SU-DHL-6 (cell line): ENCODE results near the gene ANTXR2.

Experiments
- H2AFZ ChIP-seq: fragments of 200-600 bp; sonication (generic); 2 replicates; pipeline ENCODE4 v1.6.1; 2014; ENCODE audit warnings: low read depth, mild to moderate bottlenecking, moderate library complexity, mixed read lengths, antibody characterized with exemption, low read length; ENCODE audit not compliant: severe bottlenecking
- H3F3A ChIP-seq: fragments of 200-600 bp; shearing (Covaris generic); 2 replicates; pipeline ENCODE4 v1.6.0; 2016; ENCODE audit warnings: antibody characterized with exemption, mild to moderate bottlenecking; ENCODE audit not compliant: insufficient read depth
- H3K27ac ChIP-seq: fragments of 200-600 bp; sonication (generic); 2 replicates; pipeline ENCODE4 v1.5.1; 2016; ENCODE audit warnings: low read depth, mild to moderate bottlenecking, low read length, moderate library complexity, mixed read lengths
- H3K27me3 ChIP-seq: fragments of 200-600 bp; sonication (generic), shearing (Covaris generic); 2 replicates; pipeline ENCODE4 v1.6.0; 2014; ENCODE audit warnings: mild to moderate bottlenecking, low read length
- H3K36me3 ChIP-seq: fragments of 200-600 bp; sonication (generic); 2 replicates; pipeline ENCODE4 v1.6.1; 2014; ENCODE audit warnings: mild to moderate bottlenecking, low read length, mixed read lengths
- H3K4me2 ChIP-seq: fragments of 300-600, 200-600 bp; shearing (Covaris generic), sonication (generic); 2 replicates; pipeline ENCODE4 v1.6.0; 2014; ENCODE audit warnings: low read length, low read depth, mild to moderate bottlenecking; ENCODE audit not compliant: poor library complexity, severe bottlenecking
- H3K4me3 ChIP-seq: fragments of 200-600 bp; sonication (generic); 2 replicates; pipeline ENCODE4 v1.5.1; 2014; ENCODE audit warnings: antibody characterized with exemption, low read length, mild to moderate bottlenecking, mixed read lengths; ENCODE audit not compliant: insufficient read depth, poor library complexity, severe bottlenecking
- H3K79me2 ChIP-seq: fragments of 200-600 bp; sonication (generic); 2 replicates; pipeline ENCODE4 v1.6.1; 2014; ENCODE audit warnings: mild to moderate bottlenecking, low read length, moderate library complexity; ENCODE audit not compliant: insufficient read depth
- H3K9ac ChIP-seq: fragments of 200-600 bp; sonication (generic); 2 replicates; pipeline ENCODE4 v1.7.0; 2014; ENCODE audit warnings: mild to moderate bottlenecking, low read length
- H3K9me2 ChIP-seq: fragments of 200-600 bp; sonication (generic); replicated peaks from 2 replicates; pipeline ENCODE4 v1.6.1; 2014; ENCODE audit warnings: low read length; ENCODE audit not compliant: insufficient read depth
- H3K9me3 ChIP-seq: fragments of 200-600 bp; sonication (generic); 2 replicates; pipeline ENCODE4 v1.6.1; 2014; ENCODE audit warnings: low read length, mixed read lengths; ENCODE audit not compliant: insufficient read depth
- H4K20me1 ChIP-seq: fragments of 200-600 bp; sonication (generic); 2 replicates; pipeline ENCODE4 v1.6.1; 2014; ENCODE audit warnings: low read depth, mild to moderate bottlenecking, antibody characterized with exemption, low read length, moderate library complexity, mixed read lengths
- EZH2phosphoT487 ChIP-seq: fragments of 200-600 bp; sonication (generic), shearing (Covaris generic); conservative IDR thresholded peaks from 2 replicates; pipeline ENCODE4 v1.6.1; 2018; ENCODE audit warnings: mild to moderate bottlenecking, antibody characterized with exemption, low read length, moderate library complexity, mixed read lengths
- TF ChIP-seq, protein P1 (sequence below): fragments of 200-600 bp; sonication (generic); IDR thresholded peaks from one replicate; pipeline ENCODE4 v1.5.1; 2017; ENCODE audit warnings: antibody characterized with exemption, mild to moderate bottlenecking, low read length, moderate library complexity; ENCODE audit not compliant: insufficient read depth, poor library complexity, severe bottlenecking

ANTXR2 gene

DNA sequence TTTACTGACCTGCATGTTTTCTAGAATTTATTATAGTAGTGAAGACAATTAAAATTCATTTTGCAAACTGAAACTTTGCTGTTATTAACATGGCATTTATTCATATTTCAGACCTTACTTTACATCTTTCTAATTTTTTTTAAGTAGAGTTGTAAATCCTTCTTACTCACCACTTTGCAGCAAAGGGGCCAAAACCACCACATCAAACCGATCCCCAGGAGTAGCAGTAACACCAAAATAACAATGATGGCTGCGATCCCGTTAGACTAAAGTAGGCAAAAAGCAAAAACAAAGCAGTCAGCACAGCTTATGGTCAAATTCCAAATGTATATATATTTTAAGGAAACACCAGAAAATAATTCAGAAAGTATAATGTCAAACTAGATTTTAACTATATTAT lies 64.7 kb downstream of the ANTXR2 start:
- Histone ChIP-seq H4K20me1 (no peaks in the 10 kb centered on the region), H3K9me2 (no peaks in the 10 kb centered on the region), H3K36me3 (no peaks in the 10 kb centered on the region), H3K9ac (no peak overlapping the region), H3K27ac (no peak overlapping the region), H3K9me3 (no peaks in the 10 kb centered on the region), H2AFZ (no peak overlapping the region), H3F3A (no peaks in the 10 kb centered on the region), H3K4me2 (no peak overlapping the region), H3K79me2 (no peaks in the 10 kb centered on the region), H3K4me3 (no peak overlapping the region), H3K27me3 (no peaks in the 10 kb centered on the region)
- no peak for TF ChIP-seq EZH2phosphoT487
- TF ChIP-seq, protein P1, sequence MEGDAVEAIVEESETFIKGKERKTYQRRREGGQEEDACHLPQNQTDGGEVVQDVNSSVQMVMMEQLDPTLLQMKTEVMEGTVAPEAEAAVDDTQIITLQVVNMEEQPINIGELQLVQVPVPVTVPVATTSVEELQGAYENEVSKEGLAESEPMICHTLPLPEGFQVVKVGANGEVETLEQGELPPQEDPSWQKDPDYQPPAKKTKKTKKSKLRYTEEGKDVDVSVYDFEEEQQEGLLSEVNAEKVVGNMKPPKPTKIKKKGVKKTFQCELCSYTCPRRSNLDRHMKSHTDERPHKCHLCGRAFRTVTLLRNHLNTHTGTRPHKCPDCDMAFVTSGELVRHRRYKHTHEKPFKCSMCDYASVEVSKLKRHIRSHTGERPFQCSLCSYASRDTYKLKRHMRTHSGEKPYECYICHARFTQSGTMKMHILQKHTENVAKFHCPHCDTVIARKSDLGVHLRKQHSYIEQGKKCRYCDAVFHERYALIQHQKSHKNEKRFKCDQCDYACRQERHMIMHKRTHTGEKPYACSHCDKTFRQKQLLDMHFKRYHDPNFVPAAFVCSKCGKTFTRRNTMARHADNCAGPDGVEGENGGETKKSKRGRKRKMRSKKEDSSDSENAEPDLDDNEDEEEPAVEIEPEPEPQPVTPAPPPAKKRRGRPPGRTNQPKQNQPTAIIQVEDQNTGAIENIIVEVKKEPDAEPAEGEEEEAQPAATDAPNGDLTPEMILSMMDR: no peak

DNA sequence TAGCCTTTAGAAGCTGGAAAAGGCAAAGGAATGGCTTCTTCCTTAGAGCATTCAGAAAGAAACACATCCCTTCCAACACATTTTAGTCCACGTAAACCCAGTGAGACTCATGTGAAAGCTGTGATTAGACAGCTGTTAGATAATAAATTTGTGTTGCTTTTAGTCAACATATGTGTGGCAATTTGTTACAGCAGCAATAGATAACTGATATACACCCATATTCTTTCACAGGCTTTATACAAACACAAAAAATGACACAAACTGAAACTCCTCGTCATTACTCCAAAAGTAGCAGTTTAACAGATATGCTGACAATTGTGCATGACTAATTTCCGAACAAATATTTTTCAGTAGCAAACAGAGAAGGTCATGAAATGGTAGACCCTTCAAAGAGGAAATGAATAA lies 65.3 kb downstream of the ANTXR2 start:
- TF ChIP-seq, protein P1: no peak
- TF ChIP-seq EZH2phosphoT487: no peak
- no peaks in the 10 kb centered on the region for H3K9me2 ChIP-seq
- no peak overlapping the region for H2AFZ ChIP-seq
- no peak overlapping the region for H3K4me3 ChIP-seq
- no peaks in the 10 kb centered on the region for H3K27me3 ChIP-seq
- H3K9me3 ChIP-seq: no peaks in the 10 kb centered on the region
- no peaks in the 10 kb centered on the region for H3K79me2 ChIP-seq
- H3K36me3 ChIP-seq: no peaks in the 10 kb centered on the region
- H3F3A ChIP-seq: no peaks in the 10 kb centered on the region
- H3K27ac ChIP-seq: no peak overlapping the region
- no peak overlapping the region for H3K9ac ChIP-seq
- H3K4me2 ChIP-seq: no peak overlapping the region
- no peaks in the 10 kb centered on the region for H4K20me1 ChIP-seq

DNA sequence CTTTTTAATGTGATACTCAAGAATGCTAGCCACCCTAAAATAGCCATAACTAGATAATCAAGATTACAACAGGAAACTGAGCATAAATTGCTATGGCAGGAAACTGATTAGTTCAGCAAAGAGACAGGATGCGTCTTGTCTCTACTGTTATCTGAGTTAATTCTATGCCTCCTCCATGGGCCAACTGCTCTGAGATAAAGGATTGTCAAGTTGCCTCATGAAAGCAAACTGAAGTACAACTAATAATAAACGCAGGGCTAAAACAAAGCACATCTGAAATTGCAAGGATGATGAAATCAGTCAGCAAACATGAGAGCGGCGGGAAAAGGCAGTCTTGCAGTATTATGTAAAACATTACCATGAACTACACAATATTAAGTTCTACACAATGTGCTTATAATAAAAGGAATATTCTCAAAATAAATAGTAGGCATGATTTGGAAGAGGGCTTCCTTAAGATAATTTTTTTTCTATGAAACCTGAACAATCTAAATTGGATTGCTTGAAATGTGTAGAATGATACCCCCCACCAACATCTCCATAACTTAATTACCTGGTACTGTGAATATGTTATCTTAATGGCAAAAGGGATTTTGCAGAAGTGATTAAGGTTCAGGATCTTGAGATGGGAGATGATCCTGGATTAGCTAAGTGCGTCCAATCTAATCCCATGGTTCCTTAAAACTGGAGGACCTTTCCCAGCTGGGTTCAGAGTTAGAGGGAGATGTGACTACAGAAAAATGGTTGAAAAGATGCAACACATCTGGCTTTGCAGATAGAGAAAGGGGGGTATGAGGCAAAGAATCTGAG lies 65.9 kb downstream of the ANTXR2 start:
- Histone ChIP-seq H3K79me2 (no peaks in the 10 kb centered on the region), H3K27me3 (no peaks in the 10 kb centered on the region), H2AFZ (no peak overlapping the region), H3F3A (no peaks in the 10 kb centered on the region), H3K36me3 (no peaks in the 10 kb centered on the region), H4K20me1 (no peaks in the 10 kb centered on the region), H3K9me3 (no peaks in the 10 kb centered on the region), H3K27ac (no peak overlapping the region), H3K9ac (no peak overlapping the region), H3K9me2 (no peaks in the 10 kb centered on the region), H3K4me2 (no peak overlapping the region), H3K4me3 (no peak overlapping the region)
- no peak for TF ChIP-seq EZH2phosphoT487
- TF ChIP-seq, protein P1: no peak
